ENCODE measurements around the gene FKBP5.

- TF ChIP-seq CTCF (IDR thresholded peaks at IDR 0.05; ENCODE audit: extremely low read depth in 1 of 2, insufficient read depth in 1 of 2, low read depth in 1 of 2, low read length in 2 of 2): no peak
- TF ChIP-seq EZH2 (IDR thresholded peaks at IDR 0.05; ENCODE audit: borderline replicate concordance, low read depth, low read length, severe bottlenecking): no peak
- no peak for TF ChIP-seq POLR2AphosphoS5 (IDR thresholded peaks at IDR 0.05; ENCODE audit: insufficient read depth, low read depth, low read length)
- no peak for TF ChIP-seq FOS (IDR thresholded peaks at IDR 0.05; ENCODE audit: borderline replicate concordance, insufficient read depth, low read length)
- TF ChIP-seq MAX (IDR thresholded peaks at IDR 0.05; ENCODE audit: insufficient read depth, insufficient read length): no peak
Observed at GRCh38 chr6:35553315-35553714, 135.4 kb downstream of the FKBP5 start.
